GM12878 (cell line): ENCODE measurements around the gene REPIN1.

Experiments
- BCL11A ChIP-seq: IDR thresholded peaks from 2 replicates; pipeline ENCODE4 v1.6.1; 2011; ENCODE audit warnings: low read depth, low read length
- EZH2 ChIP-seq: IDR thresholded peaks from 2 replicates; pipeline ENCODE4 v1.6.1; 2012; ENCODE audit warnings: low read depth, mild to moderate bottlenecking, control low read depth, inconsistent platforms, low read length, borderline replicate concordance; ENCODE audit not compliant: control insufficient read depth
- GABPA ChIP-seq: IDR thresholded peaks from 2 replicates; pipeline ENCODE4 v1.6.1; 2014; ENCODE audit warnings: antibody characterized with exemption, low read depth, mild to moderate bottlenecking, inconsistent platforms
- NR2C1 ChIP-seq: fragments of 450-650 bp; IDR thresholded peaks from 2 replicates; pipeline ENCODE4 v1.6.1; 2017; ENCODE audit warnings: antibody characterized with exemption, mild to moderate bottlenecking, moderate library complexity
- POLR2A ChIP-seq: IDR thresholded peaks from 2 replicates; pipeline ENCODE4 v1.6.1; 2011; ENCODE audit warnings: low read depth, mild to moderate bottlenecking, low read length
- REST ChIP-seq: IDR thresholded peaks from 2 replicates; pipeline ENCODE4 v1.6.1; 2012; ENCODE audit warnings: mild to moderate bottlenecking, low read depth, low read length
- YY1 ChIP-seq: IDR thresholded peaks from 2 replicates; pipeline ENCODE4 v1.6.1; 2011; ENCODE audit warnings: low read depth, mild to moderate bottlenecking, low read length
- ZBTB40 ChIP-seq: fragments of 450-650 bp; IDR thresholded peaks from 2 replicates; pipeline ENCODE4 v1.6.1; 2016; ENCODE audit warnings: mild to moderate bottlenecking, moderate library complexity, borderline replicate concordance
- ZNF217 ChIP-seq: fragments of 450-650 bp; IDR thresholded peaks from 2 replicates; pipeline ENCODE4 v1.6.1; 2017; ENCODE audit warnings: antibody characterized with exemption, mild to moderate bottlenecking
- TF ChIP-seq, protein P1 (sequence below), 3 experiments: IDR thresholded peaks in 2 of 3; conservative IDR thresholded peaks in 1 of 3; 2 replicates each; pipeline ENCODE4 v1.5.1; 2011; ENCODE audit warnings: low read depth in 3 of 3, low read length in 3 of 3, mild to moderate bottlenecking in 3 of 3, control low read depth in 2 of 3, moderate library complexity in 2 of 3, inconsistent platforms in 1 of 3, mixed read lengths in 1 of 3; ENCODE audit not compliant: control insufficient read depth in 2 of 3, insufficient read depth in 1 of 3; ENCODE audit errors: extremely low read depth in 1 of 3

- no peak for TF ChIP-seq ZNF217
- TF ChIP-seq POLR2A: no peak
- no peak for TF ChIP-seq EZH2
- TF ChIP-seq REST: no peak
- TF ChIP-seq, protein P1, sequence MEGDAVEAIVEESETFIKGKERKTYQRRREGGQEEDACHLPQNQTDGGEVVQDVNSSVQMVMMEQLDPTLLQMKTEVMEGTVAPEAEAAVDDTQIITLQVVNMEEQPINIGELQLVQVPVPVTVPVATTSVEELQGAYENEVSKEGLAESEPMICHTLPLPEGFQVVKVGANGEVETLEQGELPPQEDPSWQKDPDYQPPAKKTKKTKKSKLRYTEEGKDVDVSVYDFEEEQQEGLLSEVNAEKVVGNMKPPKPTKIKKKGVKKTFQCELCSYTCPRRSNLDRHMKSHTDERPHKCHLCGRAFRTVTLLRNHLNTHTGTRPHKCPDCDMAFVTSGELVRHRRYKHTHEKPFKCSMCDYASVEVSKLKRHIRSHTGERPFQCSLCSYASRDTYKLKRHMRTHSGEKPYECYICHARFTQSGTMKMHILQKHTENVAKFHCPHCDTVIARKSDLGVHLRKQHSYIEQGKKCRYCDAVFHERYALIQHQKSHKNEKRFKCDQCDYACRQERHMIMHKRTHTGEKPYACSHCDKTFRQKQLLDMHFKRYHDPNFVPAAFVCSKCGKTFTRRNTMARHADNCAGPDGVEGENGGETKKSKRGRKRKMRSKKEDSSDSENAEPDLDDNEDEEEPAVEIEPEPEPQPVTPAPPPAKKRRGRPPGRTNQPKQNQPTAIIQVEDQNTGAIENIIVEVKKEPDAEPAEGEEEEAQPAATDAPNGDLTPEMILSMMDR (IDR thresholded peaks at IDR 0.05 in 2 of 3, conservative IDR thresholded peaks at IDR 0.05 in 1 of 3; ENCODE audit: control insufficient read depth in 2 of 3, extremely low read depth in 1 of 3, insufficient read depth in 1 of 3, low read depth in 3 of 3, low read length in 3 of 3): no peak
- no peak for TF ChIP-seq ZBTB40
- no peak for TF ChIP-seq NR2C1
- TF ChIP-seq GABPA: no peak
- TF ChIP-seq BCL11A: no peak
- TF ChIP-seq YY1: no peak
Observed at GRCh38 chr7:150340024-150340749, 28.4 kb upstream of the REPIN1 start.
